Caki2 (cell line): ENCODE measurements around the gene CHKA. TPM values are rescaled to one million over a fixed set of nuclear protein-coding genes. Genes with fewer than 3 reads are reported as not detected.
"Not testable (repeated sequence)": the region's sequence is repeated elsewhere in the genome, so short reads cannot be mapped to it uniquely, and the experiment has no call there.

Experiments used
- DNase-seq: peaks from one replicate; pipeline ENCODE4 v3.0.0-alpha.2; 2015; ENCODE audit warnings: low read depth
- in situ Hi-C: cut with HindIII; loops from 2 replicates; pipeline ENCODE4 v1.10.0; 2016; ENCODE audit warnings: low sequenced_read_pairs, low pct_unique_long_range_greater_than_20kb, mixed read lengths
- total RNA-seq: library from RNA; depleted of rRNA; stranded (reverse); fragments of >200 nt; shearing (Covaris generic); gene quantifications from 2 replicates; pipeline ENCODE4 v1.2.3, GENCODE V29; 2014; ENCODE audit warnings: low replicate concordance

CHKA gene
- total RNA-seq, 1 experiment from 2014 or later, result 24.0 TPM

DNA sequence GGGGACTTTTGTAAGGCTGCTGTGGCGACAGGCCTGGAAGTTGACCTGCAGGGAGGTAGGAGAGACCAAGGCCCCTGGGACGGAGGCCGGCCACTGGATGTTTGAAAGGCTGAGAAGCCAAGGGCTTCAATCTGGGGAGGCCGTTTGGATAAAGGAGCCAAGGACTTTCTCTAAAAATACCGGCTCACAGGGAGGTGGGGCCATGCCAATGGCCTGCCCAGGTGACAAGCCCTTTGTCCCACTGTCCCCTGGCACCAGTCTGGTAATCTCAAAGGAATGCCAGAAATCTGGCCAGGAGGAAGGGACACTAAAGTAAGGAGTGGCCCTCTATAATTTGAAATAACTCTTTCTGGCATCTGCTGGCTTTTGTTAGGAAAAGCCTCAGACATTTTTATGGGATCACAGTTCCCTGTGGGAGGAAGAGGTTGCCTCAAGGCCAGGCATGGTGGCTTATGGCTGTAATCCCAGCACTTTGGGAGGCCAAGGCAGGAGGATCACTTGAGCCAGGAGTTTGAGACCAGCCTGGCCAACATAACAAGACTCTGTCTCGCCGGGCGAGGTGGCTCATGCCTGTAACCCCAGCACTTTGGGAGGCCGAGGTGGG is 1.9 kb upstream of the CHKA start:
- DNase-seq, result peak; percentile 74
- in situ Hi-C loops, result no loop called here

- DNase-seq, result peak; percentile 21
- in situ Hi-C loops, result no loop called here
Measured at GRCh38 chr11:68120273-68121066, 718 bp downstream of the CHKA start.

DNA sequence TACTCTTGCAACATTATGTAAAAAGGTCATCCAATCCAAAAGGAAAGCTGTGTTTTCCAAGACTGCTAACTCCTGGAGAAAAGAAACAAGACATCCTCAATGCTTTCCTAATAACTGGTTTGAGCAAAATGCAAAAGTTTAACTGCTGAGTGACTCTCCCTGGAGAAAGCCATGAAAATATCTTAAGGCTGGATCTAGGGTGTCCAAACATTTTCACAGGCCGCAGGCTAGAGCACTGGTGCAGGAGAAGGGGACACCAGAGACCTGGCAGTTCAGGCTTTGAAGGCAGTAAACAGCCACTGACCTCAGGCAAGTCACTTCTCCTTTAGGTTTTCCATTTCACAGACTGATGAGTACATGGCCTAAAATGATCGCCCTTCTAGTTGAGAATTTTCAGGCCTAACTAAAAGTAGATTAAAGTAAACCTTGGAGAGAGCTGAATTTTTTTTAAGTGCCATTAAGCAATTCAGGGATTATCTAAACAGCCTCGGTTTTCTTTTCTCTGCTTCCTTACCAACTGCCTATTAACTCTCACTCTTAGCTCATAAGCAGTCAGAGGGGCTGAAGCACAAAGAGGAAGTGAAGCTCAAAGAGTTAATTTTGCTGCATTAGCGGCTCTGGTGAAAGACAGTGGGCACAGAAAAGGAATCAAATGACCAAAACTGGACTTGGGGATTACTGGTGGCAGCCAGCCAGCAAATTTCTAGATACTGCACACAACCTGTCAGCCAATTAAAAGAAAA is 2.3 kb downstream of the CHKA start:
- in situ Hi-C loops, result no loop called here

GRCh38 chr11:68117853-68118470 is 3.2 kb downstream of the CHKA start:
- in situ Hi-C loops, result no loop called here

More for the DNA sequence above, 2.3 kb downstream of the CHKA start:
- DNase-seq, result no peak

GRCh38 chr11:68116974-68117373 is 4.2 kb downstream of the CHKA start:
- in situ Hi-C loops, result no loop called here
- DNase-seq, result no peak

More at GRCh38 chr11:68117853-68118470, 3.2 kb downstream of the CHKA start:
- DNase-seq, result no peak

GRCh38 chr11:68116126-68116525 is 5.1 kb downstream of the CHKA start:
- in situ Hi-C loops, result no loop called here
- DNase-seq, result no peak

DNA sequence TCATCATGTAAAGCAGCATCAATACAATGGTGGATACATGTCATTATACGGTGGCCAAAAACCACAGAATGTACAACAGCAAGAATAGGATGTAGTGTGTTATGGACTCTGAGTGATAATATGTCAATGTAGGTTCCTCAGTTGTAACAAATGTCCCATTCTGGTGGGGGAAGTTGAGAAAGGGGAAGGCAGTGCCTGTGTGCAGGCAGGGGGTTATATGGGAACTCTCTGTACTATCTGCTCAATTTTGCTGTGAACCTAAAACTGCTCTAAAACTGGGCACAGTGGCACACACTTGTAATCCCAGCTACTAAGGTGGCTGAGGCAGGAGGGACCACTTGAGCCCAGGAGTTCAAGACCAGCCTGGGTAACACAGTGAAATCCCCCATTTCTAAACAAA is 5.9 kb downstream of the CHKA start:
- no peak for DNase-seq
- in situ Hi-C loops, result no loop called here

DNA sequence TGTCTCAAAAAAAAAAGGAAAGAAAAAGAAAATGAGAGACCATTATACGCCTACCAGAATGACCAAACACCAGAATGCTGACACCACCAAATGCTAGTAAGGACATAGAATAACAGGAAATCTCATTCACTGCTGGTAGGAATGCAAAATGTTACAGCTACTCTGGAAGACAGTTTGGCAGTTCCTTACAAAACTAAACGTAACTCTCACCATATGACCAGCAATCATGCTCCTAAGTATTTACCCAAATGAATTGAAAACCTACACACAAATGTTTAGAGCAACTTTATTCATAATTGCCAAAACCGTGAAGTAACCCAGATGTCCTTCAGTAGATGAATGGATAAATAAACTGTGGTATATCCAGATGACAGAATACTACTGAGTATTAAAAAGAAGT is 7.2 kb downstream of the CHKA start:
- in situ Hi-C loops, result no loop called here

GRCh38 chr11:68107689-68108088 is 13.5 kb downstream of the CHKA start:
- DNase-seq, result no peak
- in situ Hi-C loops, result no loop called here

More for the DNA sequence above, 7.2 kb downstream of the CHKA start:
- no peak for DNase-seq

- in situ Hi-C loops, result no loop called here
- peak; percentile 67 for DNase-seq
Measured at GRCh38 chr11:68106165-68106940, 14.8 kb downstream of the CHKA start.

- DNase-seq, result no peak
- in situ Hi-C loops, result no loop called here
Measured at GRCh38 chr11:68099474-68100405, 21.4 kb downstream of the CHKA start.

- in situ Hi-C loops, result no loop called here
- no peak for DNase-seq
Measured at GRCh38 chr11:68099057-68099456, 22.1 kb downstream of the CHKA start.

DNA sequence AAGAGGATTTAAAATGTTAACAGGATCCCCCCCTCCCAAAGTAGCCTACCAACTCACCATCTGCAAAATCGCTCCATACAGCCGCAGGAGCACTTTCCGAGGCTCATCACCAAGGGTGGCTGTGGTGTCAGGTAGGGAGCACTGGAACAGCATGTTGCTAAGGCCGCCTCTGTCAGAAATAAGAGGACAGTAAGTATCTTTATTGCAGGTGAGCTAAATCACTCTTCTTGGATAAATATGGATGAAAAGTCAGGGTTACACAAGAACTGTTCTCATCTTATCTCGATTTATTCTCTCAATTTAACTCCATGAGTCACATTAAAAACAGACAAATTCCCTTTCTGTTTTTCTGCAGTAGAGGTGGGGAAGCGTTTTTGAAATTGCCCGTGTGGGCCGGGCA is 24.2 kb downstream of the CHKA start:
- peak; percentile 19 for DNase-seq
- in situ Hi-C loops, result no loop called here

- no peak for DNase-seq
- in situ Hi-C loops, result no loop called here
Measured at GRCh38 chr11:68093565-68093964, 27.6 kb downstream of the CHKA start.

GRCh38 chr11:68092946-68093345 is 28.2 kb downstream of the CHKA start:
- DNase-seq, in situ Hi-C loops: not testable (repeated sequence)

- no peak for DNase-seq
- in situ Hi-C loops, result no loop called here
Measured at GRCh38 chr11:68092411-68092810, 28.8 kb downstream of the CHKA start.

DNA sequence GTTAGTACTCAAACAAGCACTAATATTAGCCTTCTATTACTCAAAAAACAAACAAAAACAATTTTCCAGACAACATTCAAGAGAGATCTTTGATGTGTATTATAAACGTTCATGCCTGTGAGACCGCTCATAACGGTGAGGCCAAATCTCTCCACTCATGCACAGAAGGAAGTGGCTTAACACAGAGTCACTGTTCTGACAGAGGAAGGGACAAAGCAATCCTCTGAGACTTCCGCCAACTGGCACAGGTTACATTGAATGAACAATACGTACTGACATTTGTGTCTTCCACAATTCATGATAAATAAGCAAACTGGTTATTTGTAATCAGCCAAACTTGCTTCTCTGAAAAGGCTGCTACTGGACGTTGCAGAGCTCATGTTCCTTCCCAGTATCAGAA is 30.5 kb downstream of the CHKA start:
- in situ Hi-C loops, result no loop called here
- no peak for DNase-seq
